Immature natural killer cell (primary cell): ENCODE measurements around the gene TRMT10C. TPM values are rescaled to one million over a fixed set of nuclear protein-coding genes. Genes with fewer than 3 reads are reported as not detected.
"Not testable (repeated sequence)": the region's sequence is repeated elsewhere in the genome, so short reads cannot be mapped to it uniquely, and the experiment has no call there.

Source experiments
- DNase-seq, 3 donors: peaks; one replicate each; pipeline ENCODE4 v3.0.0; 2022; ENCODE audit warnings: mixed read lengths in 1 of 3
- H3K27ac Mint-ChIP-seq, 6 donors: one replicate each; pipeline ENCODE4 v1.8.0; 2020; ENCODE audit warnings: mixed read lengths in 6 of 6, mild to moderate bottlenecking in 5 of 6, inconsistent platforms in 4 of 6, moderate library complexity in 3 of 6
- H3K27me3 Mint-ChIP-seq, 3 donors: one replicate each; pipeline ENCODE4 v1.8.0; 2020 to 2021; ENCODE audit warnings: low read depth in 3 of 3, mild to moderate bottlenecking in 3 of 3, mixed read lengths in 3 of 3, moderate library complexity in 3 of 3, inconsistent platforms in 1 of 3
- H3K36me3 Mint-ChIP-seq, 3 donors: one replicate each; pipeline ENCODE4 v1.8.0; 2020; ENCODE audit warnings: mixed read lengths in 3 of 3, inconsistent platforms in 2 of 3, mild to moderate bottlenecking in 2 of 3
- H3K4me1 Mint-ChIP-seq, 2 donors: one replicate each; pipeline ENCODE4 v1.8.0; 2020; ENCODE audit warnings: inconsistent platforms in 2 of 2, mild to moderate bottlenecking in 2 of 2, mixed read lengths in 2 of 2, moderate library complexity in 1 of 2
- H3K4me3 Mint-ChIP-seq, 5 donors: one replicate each; pipeline ENCODE4 v1.8.0; 2020; ENCODE audit warnings: mild to moderate bottlenecking in 5 of 5, mixed read lengths in 5 of 5, inconsistent platforms in 3 of 5, moderate library complexity in 3 of 5
- H3K9me3 Mint-ChIP-seq, 6 donors: one replicate each; pipeline ENCODE4 v1.8.0; 2020; ENCODE audit warnings: mild to moderate bottlenecking in 6 of 6, mixed read lengths in 6 of 6, inconsistent platforms in 4 of 6, moderate library complexity in 3 of 6
- polyA plus RNA-seq, 3 donors: library from polyadenylated mRNA; unstranded; fragments of 300-500 nt; fragmentation: Illumina TruSeq; gene quantifications; one replicate each; pipeline ENCODE4 v1.2.3, GENCODE V29; 2021

TRMT10C gene
- polyA plus RNA-seq, 3 donors from 2014 or later, result 27.5 to 33.6 (median 28.8) TPM

- no peaks in the 10 kb centered on the region for H3K9me3 Mint-ChIP-seq
- peaks cover 0 to 3% (median 1%) of the 10 kb centered on the region in 3 donors for H3K27me3 Mint-ChIP-seq
- H3K36me3 Mint-ChIP-seq, result no peaks in the 10 kb centered on the region
- H3K4me3 Mint-ChIP-seq, result no peak overlapping the region
- no peak overlapping the region for H3K27ac Mint-ChIP-seq
- no peak for DNase-seq
- no peaks in the 10 kb centered on the region for H3K4me1 Mint-ChIP-seq
These were observed 28.7 kb upstream of the TRMT10C start for GRCh38 chr3:101532783-101533602.

GRCh38 chr3:101533603-101533968 lies 28.1 kb upstream of the TRMT10C start:
- no peaks in the 10 kb centered on the region for H3K4me1 Mint-ChIP-seq
- H3K4me3 Mint-ChIP-seq, result no peak overlapping the region
- no peak for DNase-seq
- no peak overlapping the region for H3K27ac Mint-ChIP-seq
- H3K27me3 Mint-ChIP-seq, result peaks cover 0 to 3% (median 1%) of the 10 kb centered on the region in 3 donors
- no peaks in the 10 kb centered on the region for H3K36me3 Mint-ChIP-seq
- no peaks in the 10 kb centered on the region for H3K9me3 Mint-ChIP-seq

GRCh38 chr3:101535221-101535620 lies 26.4 kb upstream of the TRMT10C start:
- Mint-ChIP-seq H3K4me1 (no peaks in the 10 kb centered on the region), H3K27ac (no peak overlapping the region), H3K4me3 (no peak overlapping the region), H3K36me3 (no peaks in the 10 kb centered on the region), H3K27me3 (peaks cover 0 to 6% (median 1%) of the 10 kb centered on the region in 3 donors), H3K9me3 (peaks cover 0 to 1% (median 0%) of the 10 kb centered on the region in 6 donors)
- DNase-seq, result no peak

- Mint-ChIP-seq H3K27me3 (peaks cover 0 to 6% (median 1%) of the 10 kb centered on the region in 3 donors), H3K36me3 (no peaks in the 10 kb centered on the region), H3K4me3 (no peak overlapping the region), H3K4me1 (no peaks in the 10 kb centered on the region), H3K9me3 (peaks cover 0 to 1% (median 0%) of the 10 kb centered on the region in 6 donors), H3K27ac (no peak overlapping the region)
- no peak for DNase-seq
These were observed 25.4 kb upstream of the TRMT10C start for GRCh38 chr3:101536266-101536665.

GRCh38 chr3:101536955-101537354 lies 24.7 kb upstream of the TRMT10C start:
- not testable (repeated sequence) for H3K27ac Mint-ChIP-seq, H3K4me1 Mint-ChIP-seq, H3K36me3 Mint-ChIP-seq, DNase-seq, H3K9me3 Mint-ChIP-seq, H3K27me3 Mint-ChIP-seq, H3K4me3 Mint-ChIP-seq

- no peak for DNase-seq
- peaks cover 0 to 8% (median 2%) of the 10 kb centered on the region in 3 donors for H3K27me3 Mint-ChIP-seq
- peak overlapping the region in 2 of 6 donors; percentile 37 to 45 for H3K27ac Mint-ChIP-seq
- H3K36me3 Mint-ChIP-seq, result no peaks in the 10 kb centered on the region
- H3K4me3 Mint-ChIP-seq, result no peak overlapping the region
- H3K4me1 Mint-ChIP-seq, result peaks cover 1 to 8% of the 10 kb centered on the region in 2 donors
- peaks cover 0 to 1% (median 0%) of the 10 kb centered on the region in 6 donors for H3K9me3 Mint-ChIP-seq
These were observed 18.7 kb upstream of the TRMT10C start for GRCh38 chr3:101542957-101543356.

- Mint-ChIP-seq H3K27me3 (peaks cover 0 to 5% (median 4%) of the 10 kb centered on the region in 3 donors), H3K27ac (no peak overlapping the region), H3K4me3 (no peak overlapping the region), H3K4me1 (peaks cover 1 to 8% of the 10 kb centered on the region in 2 donors), H3K9me3 (no peaks in the 10 kb centered on the region), H3K36me3 (no peaks in the 10 kb centered on the region)
- DNase-seq, result no peak
These were observed 17.4 kb upstream of the TRMT10C start for GRCh38 chr3:101544161-101544850.

- no peaks in the 10 kb centered on the region for H3K4me1 Mint-ChIP-seq
- no peak for DNase-seq
- H3K27ac Mint-ChIP-seq, result no peak overlapping the region
- H3K9me3 Mint-ChIP-seq, result no peaks in the 10 kb centered on the region
- peaks cover 0 to 9% (median 7%) of the 10 kb centered on the region in 3 donors for H3K27me3 Mint-ChIP-seq
- H3K4me3 Mint-ChIP-seq, result no peak overlapping the region
- no peaks in the 10 kb centered on the region for H3K36me3 Mint-ChIP-seq
These were observed 13.1 kb upstream of the TRMT10C start for GRCh38 chr3:101548527-101549105.

- H3K27ac Mint-ChIP-seq, result no peak overlapping the region
- no peak overlapping the region for H3K4me3 Mint-ChIP-seq
- H3K9me3 Mint-ChIP-seq, result no peaks in the 10 kb centered on the region
- DNase-seq, result no peak
- H3K4me1 Mint-ChIP-seq, result no peaks in the 10 kb centered on the region
- H3K27me3 Mint-ChIP-seq, result peaks cover 0 to 8% (median 7%) of the 10 kb centered on the region in 3 donors
- H3K36me3 Mint-ChIP-seq, result no peaks in the 10 kb centered on the region
These were observed 12.2 kb upstream of the TRMT10C start for GRCh38 chr3:101549473-101549872.

- peaks cover 2 to 11% (median 5%) of the 10 kb centered on the region in 3 donors for H3K27me3 Mint-ChIP-seq
- H3K27ac Mint-ChIP-seq, H3K4me3 Mint-ChIP-seq, H3K4me1 Mint-ChIP-seq, DNase-seq, H3K9me3 Mint-ChIP-seq, H3K36me3 Mint-ChIP-seq: not testable (repeated sequence)
These were observed 10.1 kb upstream of the TRMT10C start for GRCh38 chr3:101551359-101552081.

- not testable (repeated sequence) for H3K9me3 Mint-ChIP-seq, H3K27ac Mint-ChIP-seq, DNase-seq, H3K36me3 Mint-ChIP-seq, H3K4me3 Mint-ChIP-seq, H3K4me1 Mint-ChIP-seq
- peaks cover 2 to 17% (median 9%) of the 10 kb centered on the region in 3 donors for H3K27me3 Mint-ChIP-seq
These were observed 8.3 kb upstream of the TRMT10C start for GRCh38 chr3:101553381-101553780.

GRCh38 chr3:101556064-101556463 lies 5.6 kb upstream of the TRMT10C start:
- no peak for DNase-seq
- Mint-ChIP-seq H3K9me3 (no peaks in the 10 kb centered on the region), H3K27me3 (peaks cover 4 to 25% (median 12%) of the 10 kb centered on the region in 3 donors), H3K4me1 (peaks cover 4% of the 10 kb centered on the region in 2 donors), H3K4me3 (no peak overlapping the region), H3K27ac (no peak overlapping the region), H3K36me3 (no peaks in the 10 kb centered on the region)

- peaks cover 11 to 21% of the 10 kb centered on the region in 2 donors for H3K4me1 Mint-ChIP-seq
- H3K27ac Mint-ChIP-seq, result peak overlapping the region in 2 of 6 donors; percentile 32 to 58
- H3K36me3 Mint-ChIP-seq, result peaks cover 0 to 11% (median 10%) of the 10 kb centered on the region in 3 donors
- no peaks in the 10 kb centered on the region for H3K9me3 Mint-ChIP-seq
- H3K27me3 Mint-ChIP-seq, result peaks cover 0 to 8% (median 0%) of the 10 kb centered on the region in 3 donors
- H3K4me3 Mint-ChIP-seq, result no peak overlapping the region
- DNase-seq, result no peak
These were observed 6.1 kb downstream of the TRMT10C start for GRCh38 chr3:101567528-101568317.
